ENCODE measurements around the gene CERS6. TPM values are rescaled to one million over a fixed set of nuclear protein-coding genes. Genes with fewer than 3 reads are reported as not detected.

CERS6 gene
- polyA plus RNA-seq, 3 donors, result 7.6 to 17.7 (median 15.6) TPM

- H3K9me3 ChIP-seq (replicated peaks in 1 of 2; ENCODE audit: control insufficient read depth in 1 of 2, insufficient read depth in 1 of 2, low read length in 2 of 2), result no peaks in the 10 kb centered on the region
- no peaks in the 10 kb centered on the region for H3K79me2 ChIP-seq (ENCODE audit: insufficient read depth, low read length)
- H3K36me3 ChIP-seq (replicated peaks in 1 of 2; ENCODE audit: control insufficient read depth in 1 of 2, insufficient read depth in 2 of 2, low read length in 2 of 2), result no peaks in the 10 kb centered on the region
- no peak for TF ChIP-seq CTCF (IDR thresholded peaks at IDR 0.05)
- intact Hi-C loops (cut with micrococcal nuclease), result no loop called here
- H3K4me3 ChIP-seq (replicated peaks in 1 of 3; ENCODE audit: low read depth in 2 of 3, low read length in 3 of 3), result no peak overlapping the region
- DNase-seq, result no peak
- H3K27me3 ChIP-seq (ENCODE audit: control insufficient read depth in 2 of 2, insufficient read depth in 2 of 2, low read length in 2 of 2), result no peaks in the 10 kb centered on the region
- Mint-ChIP-seq H3K27me3 (ENCODE audit: low read depth in 3 of 3) (peaks cover 0 to 3% (median 0%) of the 10 kb centered on the region in 3 donors), H3K4me1 (no peaks in the 10 kb centered on the region), H3K9me3 (no peaks in the 10 kb centered on the region), H3K4me3 (no peak overlapping the region), H3K36me3 (no peaks in the 10 kb centered on the region), H3K27ac (no peak overlapping the region)
- H3K4me2 ChIP-seq (replicated peaks; ENCODE audit: extremely low read depth, low read length, poor library complexity, severe bottlenecking), result no peak overlapping the region
- no peak overlapping the region for H2AFZ ChIP-seq (ENCODE audit: insufficient read depth, low read depth, low read length, poor library complexity, severe bottlenecking)
- H4K20me1 ChIP-seq (ENCODE audit: insufficient read depth, low read length), result no peaks in the 10 kb centered on the region
- WGBS (ENCODE audit: insufficient coverage), result no CpG with 5 or more reads among the region's 2 CpGs
- H3K9ac ChIP-seq (ENCODE audit: insufficient read depth, low read length, poor library complexity, severe bottlenecking), result no peak overlapping the region
- no peak overlapping the region for H3K27ac ChIP-seq (ENCODE audit: low read depth in 1 of 2, low read length in 2 of 2)
- no peaks in the 10 kb centered on the region for H3K4me1 ChIP-seq (ENCODE audit: control insufficient read depth in 1 of 2, insufficient read depth in 2 of 2, low read length in 2 of 2)
Observed at GRCh38 chr2:168433527-168433926, 22.5 kb upstream of the CERS6 start.

GRCh38 chr2:168434146-168434545 lies 21.9 kb upstream of the CERS6 start:
- Histone ChIP-seq H3K36me3 (replicated peaks in 1 of 2; ENCODE audit: control insufficient read depth in 1 of 2, insufficient read depth in 2 of 2, low read length in 2 of 2) (no peaks in the 10 kb centered on the region), H3K27me3 (ENCODE audit: control insufficient read depth in 2 of 2, insufficient read depth in 2 of 2, low read length in 2 of 2) (no peaks in the 10 kb centered on the region), H3K79me2 (ENCODE audit: insufficient read depth, low read length) (no peaks in the 10 kb centered on the region), H3K27ac (ENCODE audit: low read depth in 1 of 2, low read length in 2 of 2) (no peak overlapping the region), H3K4me1 (ENCODE audit: control insufficient read depth in 1 of 2, insufficient read depth in 2 of 2, low read length in 2 of 2) (no peaks in the 10 kb centered on the region), H3K4me3 (replicated peaks in 1 of 3; ENCODE audit: low read depth in 2 of 3, low read length in 3 of 3) (no peak overlapping the region), H3K4me2 (replicated peaks; ENCODE audit: extremely low read depth, low read length, poor library complexity, severe bottlenecking) (no peak overlapping the region), H2AFZ (ENCODE audit: insufficient read depth, low read depth, low read length, poor library complexity, severe bottlenecking) (no peak overlapping the region), H3K9me3 (replicated peaks in 1 of 2; ENCODE audit: control insufficient read depth in 1 of 2, insufficient read depth in 1 of 2, low read length in 2 of 2) (no peaks in the 10 kb centered on the region), H4K20me1 (ENCODE audit: insufficient read depth, low read length) (no peaks in the 10 kb centered on the region), H3K9ac (ENCODE audit: insufficient read depth, low read length, poor library complexity, severe bottlenecking) (no peak overlapping the region)
- Mint-ChIP-seq H3K9me3 (no peaks in the 10 kb centered on the region), H3K4me1 (no peaks in the 10 kb centered on the region), H3K27ac (no peak overlapping the region), H3K4me3 (no peak overlapping the region), H3K27me3 (ENCODE audit: low read depth in 3 of 3) (peaks cover 0 to 3% (median 0%) of the 10 kb centered on the region in 3 donors), H3K36me3 (no peaks in the 10 kb centered on the region)
- WGBS (ENCODE audit: insufficient coverage), result no CpG with 5 or more reads among the region's 2 CpGs
- TF ChIP-seq CTCF (IDR thresholded peaks at IDR 0.05), result no peak
- DNase-seq, result peak in 2 of 3 donors; percentile 26 to 33
- intact Hi-C loops (cut with micrococcal nuclease), result no loop called here
